ENCODE data around the gene TSPAN6. TPM values are rescaled to one million over a fixed set of nuclear protein-coding genes. Genes with fewer than 3 reads are reported as not detected.
A peak's percentile ranks its signal among the peaks of the same experiment; 100 is the strongest.

The TSPAN6 gene
- total and polyA plus RNA-seq, 2 donors (not counting 1 experiment from before 2014, with no cell fraction given): 29.2 to 34.1 TPM

DNA sequence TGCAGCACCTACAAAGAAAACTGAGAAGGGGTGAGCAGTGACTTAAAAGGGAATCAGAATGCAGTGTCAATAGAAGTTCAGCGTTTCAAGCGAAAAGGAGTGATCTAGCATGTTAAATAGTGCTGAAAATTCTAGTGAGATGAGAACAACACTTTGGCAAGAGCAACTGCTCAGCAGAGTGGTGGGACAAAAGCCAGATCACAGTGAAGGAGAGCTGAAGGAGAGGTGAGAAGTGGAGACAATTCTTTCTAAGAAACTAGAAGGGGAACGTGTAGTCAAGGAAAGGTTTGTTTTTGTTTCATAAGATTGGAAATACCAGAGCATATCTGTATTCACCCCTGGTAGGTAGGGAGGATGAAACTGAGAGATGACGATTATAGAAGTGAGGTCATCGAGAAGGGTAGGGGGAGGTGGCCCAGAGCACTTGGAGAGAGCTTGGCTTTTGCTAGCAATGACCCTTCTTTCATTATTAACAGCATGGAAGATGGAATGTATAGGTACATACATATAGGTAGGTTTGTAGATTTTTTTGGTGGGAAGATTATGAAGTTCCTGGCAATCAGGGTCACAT is 41.1 kb upstream of the TSPAN6 start:
- no peak overlapping the region for H3K27ac ChIP-seq (ENCODE audit: insufficient read depth, low read length)
- no peaks in the 10 kb centered on the region for H3K27me3 ChIP-seq (ENCODE audit: control insufficient read depth, insufficient read depth, low read length)
- H3K4me1 ChIP-seq (ENCODE audit: control insufficient read depth, extremely low read depth, insufficient read depth, low read length): peaks cover 5% of the 10 kb centered on the region
- no peak overlapping the region for H3K9ac ChIP-seq (ENCODE audit: insufficient read depth, low read length)
- no peak overlapping the region for H2AFZ ChIP-seq (ENCODE audit: low read length)
- peak; percentile 20 to 66 for DNase-seq (ENCODE audit: low read depth in 2 of 2)
- no peaks in the 10 kb centered on the region for H3K79me2 ChIP-seq (ENCODE audit: control insufficient read depth, insufficient read depth, low read length)
- H4K20me1 ChIP-seq (ENCODE audit: control insufficient read depth, extremely low read depth, insufficient read depth, low read length): no peaks in the 10 kb centered on the region
- H3K4me2 ChIP-seq (ENCODE audit: extremely low read depth, insufficient read depth, low read length): no peak overlapping the region
- no peak for TF ChIP-seq EZH2 (IDR thresholded peaks at IDR 0.05; ENCODE audit: low read length, missing control alignments)
- TF ChIP-seq, protein P1, sequence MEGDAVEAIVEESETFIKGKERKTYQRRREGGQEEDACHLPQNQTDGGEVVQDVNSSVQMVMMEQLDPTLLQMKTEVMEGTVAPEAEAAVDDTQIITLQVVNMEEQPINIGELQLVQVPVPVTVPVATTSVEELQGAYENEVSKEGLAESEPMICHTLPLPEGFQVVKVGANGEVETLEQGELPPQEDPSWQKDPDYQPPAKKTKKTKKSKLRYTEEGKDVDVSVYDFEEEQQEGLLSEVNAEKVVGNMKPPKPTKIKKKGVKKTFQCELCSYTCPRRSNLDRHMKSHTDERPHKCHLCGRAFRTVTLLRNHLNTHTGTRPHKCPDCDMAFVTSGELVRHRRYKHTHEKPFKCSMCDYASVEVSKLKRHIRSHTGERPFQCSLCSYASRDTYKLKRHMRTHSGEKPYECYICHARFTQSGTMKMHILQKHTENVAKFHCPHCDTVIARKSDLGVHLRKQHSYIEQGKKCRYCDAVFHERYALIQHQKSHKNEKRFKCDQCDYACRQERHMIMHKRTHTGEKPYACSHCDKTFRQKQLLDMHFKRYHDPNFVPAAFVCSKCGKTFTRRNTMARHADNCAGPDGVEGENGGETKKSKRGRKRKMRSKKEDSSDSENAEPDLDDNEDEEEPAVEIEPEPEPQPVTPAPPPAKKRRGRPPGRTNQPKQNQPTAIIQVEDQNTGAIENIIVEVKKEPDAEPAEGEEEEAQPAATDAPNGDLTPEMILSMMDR (conservative IDR thresholded peaks at IDR 0.05 in 1 of 2, IDR thresholded peaks at IDR 0.05 in 1 of 2; ENCODE audit: low read depth in 1 of 2, low read length in 2 of 2): no peak
- H3K4me3 ChIP-seq (replicated peaks in 1 of 4; ENCODE audit: control extremely low read depth in 1 of 4, insufficient read depth in 1 of 4, low read depth in 3 of 4, low read length in 4 of 4): no peak overlapping the region
- H3K9me3 ChIP-seq (ENCODE audit: control insufficient read depth, insufficient read depth, low read depth, low read length): no peaks in the 10 kb centered on the region
- no peaks in the 10 kb centered on the region for H3K36me3 ChIP-seq (ENCODE audit: control insufficient read depth, insufficient read depth, low read length)

DNA sequence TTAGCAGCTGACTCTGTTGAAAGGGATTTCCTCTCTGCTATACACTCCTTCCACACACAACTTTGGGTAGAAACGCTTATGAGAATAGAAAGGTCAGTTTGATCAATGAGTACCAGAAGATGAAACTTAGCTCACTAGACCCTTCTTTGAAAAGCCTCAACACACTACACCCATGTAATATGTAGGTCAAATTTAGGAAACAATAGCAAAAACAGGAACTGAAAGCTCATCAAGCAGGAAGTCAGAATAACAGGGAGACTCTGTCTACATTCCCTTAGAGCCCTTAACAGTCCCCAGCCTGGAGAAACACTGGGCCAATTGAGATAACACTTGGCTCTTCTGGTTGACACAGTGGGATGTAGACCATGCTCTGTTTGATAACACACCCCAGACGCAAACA is 38.1 kb upstream of the TSPAN6 start:
- Histone ChIP-seq H3K36me3 (ENCODE audit: control insufficient read depth, insufficient read depth, low read length) (no peaks in the 10 kb centered on the region), H3K79me2 (ENCODE audit: control insufficient read depth, insufficient read depth, low read length) (no peaks in the 10 kb centered on the region), H3K27me3 (ENCODE audit: control insufficient read depth, insufficient read depth, low read length) (no peaks in the 10 kb centered on the region), H3K4me3 (replicated peaks in 1 of 4; ENCODE audit: control extremely low read depth in 1 of 4, insufficient read depth in 1 of 4, low read depth in 3 of 4, low read length in 4 of 4) (no peak overlapping the region), H3K27ac (ENCODE audit: insufficient read depth, low read length) (no peak overlapping the region), H4K20me1 (ENCODE audit: control insufficient read depth, extremely low read depth, insufficient read depth, low read length) (no peaks in the 10 kb centered on the region), H2AFZ (ENCODE audit: low read length) (no peak overlapping the region), H3K4me2 (ENCODE audit: extremely low read depth, insufficient read depth, low read length) (no peak overlapping the region), H3K9me3 (ENCODE audit: control insufficient read depth, insufficient read depth, low read depth, low read length) (no peaks in the 10 kb centered on the region), H3K9ac (ENCODE audit: insufficient read depth, low read length) (no peak overlapping the region), H3K4me1 (ENCODE audit: control insufficient read depth, extremely low read depth, insufficient read depth, low read length) (peaks cover 7% of the 10 kb centered on the region)
- DNase-seq (ENCODE audit: low read depth in 2 of 2): no peak
- TF ChIP-seq, protein P1 (conservative IDR thresholded peaks at IDR 0.05 in 1 of 2, IDR thresholded peaks at IDR 0.05 in 1 of 2; ENCODE audit: low read depth in 1 of 2, low read length in 2 of 2): no peak
- TF ChIP-seq EZH2 (IDR thresholded peaks at IDR 0.05; ENCODE audit: low read length, missing control alignments): no peak

DNA sequence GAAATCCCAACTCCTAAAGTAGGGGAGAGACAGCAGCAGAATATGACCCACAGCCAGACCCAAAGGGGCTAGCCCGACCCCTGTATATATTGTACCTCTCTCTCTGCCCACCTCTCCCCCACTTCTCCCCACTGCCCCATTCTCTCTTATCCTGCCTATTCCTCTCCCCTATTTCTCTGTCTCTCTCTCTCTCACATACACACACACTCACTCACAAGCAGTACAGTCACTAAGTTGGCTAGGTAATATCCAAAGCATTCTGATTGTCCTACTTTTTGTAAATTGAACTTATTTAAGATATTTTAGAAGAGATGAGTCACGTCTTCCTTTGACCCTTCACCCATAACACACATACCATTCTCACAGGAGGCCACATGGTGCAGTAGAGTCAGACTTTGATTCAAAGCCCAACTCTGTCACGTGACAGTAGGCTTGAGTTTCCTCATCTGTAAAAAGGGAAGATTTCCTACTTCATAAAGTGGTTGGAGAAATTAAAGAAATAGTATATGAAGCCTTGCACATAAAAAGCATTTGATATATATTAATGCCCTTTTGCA is 36.9 kb upstream of the TSPAN6 start:
- Histone ChIP-seq H3K36me3 (ENCODE audit: control insufficient read depth, insufficient read depth, low read length) (no peaks in the 10 kb centered on the region), H3K4me2 (ENCODE audit: extremely low read depth, insufficient read depth, low read length) (no peak overlapping the region)
- no peak for TF ChIP-seq EZH2 (IDR thresholded peaks at IDR 0.05; ENCODE audit: low read length, missing control alignments)
- TF ChIP-seq, protein P1 (conservative IDR thresholded peaks at IDR 0.05 in 1 of 2, IDR thresholded peaks at IDR 0.05 in 1 of 2; ENCODE audit: low read depth in 1 of 2, low read length in 2 of 2): no peak

More for the DNA sequence above, 36.9 kb upstream of the TSPAN6 start:
- Histone ChIP-seq H3K9ac (ENCODE audit: insufficient read depth, low read length) (no peak overlapping the region), H3K79me2 (ENCODE audit: control insufficient read depth, insufficient read depth, low read length) (no peaks in the 10 kb centered on the region), H3K4me3 (replicated peaks in 1 of 4; ENCODE audit: control extremely low read depth in 1 of 4, insufficient read depth in 1 of 4, low read depth in 3 of 4, low read length in 4 of 4) (no peak overlapping the region), H3K9me3 (ENCODE audit: control insufficient read depth, insufficient read depth, low read depth, low read length) (no peaks in the 10 kb centered on the region), H3K27me3 (ENCODE audit: control insufficient read depth, insufficient read depth, low read length) (no peaks in the 10 kb centered on the region), H3K4me1 (ENCODE audit: control insufficient read depth, extremely low read depth, insufficient read depth, low read length) (peaks cover 7% of the 10 kb centered on the region), H3K27ac (ENCODE audit: insufficient read depth, low read length) (peak overlapping the region; percentile 31), H2AFZ (ENCODE audit: low read length) (no peak overlapping the region), H4K20me1 (ENCODE audit: control insufficient read depth, extremely low read depth, insufficient read depth, low read length) (no peaks in the 10 kb centered on the region)
- DNase-seq (ENCODE audit: low read depth in 2 of 2): peak; percentile 80
